Measurements from ENCODE around the gene CTSL. TPM values are rescaled to one million over a fixed set of nuclear protein-coding genes. Genes with fewer than 3 reads are reported as not detected.
A peak's percentile ranks its signal among the peaks of the same experiment; 100 is the strongest.

The CTSL gene
- total RNA-seq, 1 donor from 2014 or later = 38.6 TPM

GRCh38 chr9:87707805-87708506 lies 18.0 kb upstream of the CTSL start:
- H3K27ac Mint-ChIP-seq = no peak overlapping the region
- no peak for DNase-seq (ENCODE audit: low spot score, unreplicated experiment)
- H3K4me1 Mint-ChIP-seq (ENCODE audit: low read depth) = peaks cover 2% of the 10 kb centered on the region
- H3K36me3 Mint-ChIP-seq (ENCODE audit: insufficient read depth) = peaks cover 15% of the 10 kb centered on the region
- no peaks in the 10 kb centered on the region for H3K27me3 Mint-ChIP-seq
- TF ChIP-seq, protein P1, sequence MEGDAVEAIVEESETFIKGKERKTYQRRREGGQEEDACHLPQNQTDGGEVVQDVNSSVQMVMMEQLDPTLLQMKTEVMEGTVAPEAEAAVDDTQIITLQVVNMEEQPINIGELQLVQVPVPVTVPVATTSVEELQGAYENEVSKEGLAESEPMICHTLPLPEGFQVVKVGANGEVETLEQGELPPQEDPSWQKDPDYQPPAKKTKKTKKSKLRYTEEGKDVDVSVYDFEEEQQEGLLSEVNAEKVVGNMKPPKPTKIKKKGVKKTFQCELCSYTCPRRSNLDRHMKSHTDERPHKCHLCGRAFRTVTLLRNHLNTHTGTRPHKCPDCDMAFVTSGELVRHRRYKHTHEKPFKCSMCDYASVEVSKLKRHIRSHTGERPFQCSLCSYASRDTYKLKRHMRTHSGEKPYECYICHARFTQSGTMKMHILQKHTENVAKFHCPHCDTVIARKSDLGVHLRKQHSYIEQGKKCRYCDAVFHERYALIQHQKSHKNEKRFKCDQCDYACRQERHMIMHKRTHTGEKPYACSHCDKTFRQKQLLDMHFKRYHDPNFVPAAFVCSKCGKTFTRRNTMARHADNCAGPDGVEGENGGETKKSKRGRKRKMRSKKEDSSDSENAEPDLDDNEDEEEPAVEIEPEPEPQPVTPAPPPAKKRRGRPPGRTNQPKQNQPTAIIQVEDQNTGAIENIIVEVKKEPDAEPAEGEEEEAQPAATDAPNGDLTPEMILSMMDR (IDR thresholded peaks at IDR 0.05; ENCODE audit: unreplicated experiment) = no peak
- no peak overlapping the region for H3K4me3 Mint-ChIP-seq (ENCODE audit: low read depth)
- H3K9me3 Mint-ChIP-seq (ENCODE audit: low read depth) = no peaks in the 10 kb centered on the region

DNA sequence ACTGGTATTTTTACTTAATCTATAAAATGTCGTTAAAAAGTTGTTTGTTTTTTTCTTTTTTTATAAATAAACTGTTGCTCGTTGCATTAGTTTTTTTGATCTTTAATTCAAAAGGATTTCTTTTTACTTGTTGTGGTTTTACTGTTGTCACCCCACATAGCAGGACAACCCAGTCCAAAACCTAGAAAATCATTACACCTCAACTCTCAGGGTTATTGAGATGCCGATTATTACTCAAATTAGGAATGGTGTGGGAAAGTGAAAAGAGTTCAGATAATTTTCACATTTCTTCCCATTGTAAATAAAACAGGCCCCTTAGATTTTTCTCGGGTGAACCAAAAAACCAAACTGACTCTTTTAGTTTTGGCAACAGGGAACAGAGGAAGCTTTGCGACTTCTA lies 17.4 kb upstream of the CTSL start:
- H3K27me3 Mint-ChIP-seq = no peaks in the 10 kb centered on the region
- H3K4me3 Mint-ChIP-seq (ENCODE audit: low read depth) = no peak overlapping the region
- H3K9me3 Mint-ChIP-seq (ENCODE audit: low read depth) = no peaks in the 10 kb centered on the region
- peaks cover 2% of the 10 kb centered on the region for H3K4me1 Mint-ChIP-seq (ENCODE audit: low read depth)
- H3K36me3 Mint-ChIP-seq (ENCODE audit: insufficient read depth) = peaks cover 13% of the 10 kb centered on the region
- TF ChIP-seq, protein P1 (IDR thresholded peaks at IDR 0.05; ENCODE audit: unreplicated experiment) = no peak
- no peak for DNase-seq (ENCODE audit: low spot score, unreplicated experiment)
- no peak overlapping the region for H3K27ac Mint-ChIP-seq

- Mint-ChIP-seq H3K4me3 (ENCODE audit: low read depth) (no peak overlapping the region), H3K27me3 (no peaks in the 10 kb centered on the region), H3K4me1 (ENCODE audit: low read depth) (peaks cover 2% of the 10 kb centered on the region), H3K36me3 (ENCODE audit: insufficient read depth) (peaks cover 12% of the 10 kb centered on the region), H3K9me3 (ENCODE audit: low read depth) (no peaks in the 10 kb centered on the region), H3K27ac (no peak overlapping the region)
- TF ChIP-seq, protein P1 (IDR thresholded peaks at IDR 0.05; ENCODE audit: unreplicated experiment) = no peak
- no peak for DNase-seq (ENCODE audit: low spot score, unreplicated experiment)
These were observed 16.8 kb upstream of the CTSL start for GRCh38 chr9:87708986-87709728.

DNA sequence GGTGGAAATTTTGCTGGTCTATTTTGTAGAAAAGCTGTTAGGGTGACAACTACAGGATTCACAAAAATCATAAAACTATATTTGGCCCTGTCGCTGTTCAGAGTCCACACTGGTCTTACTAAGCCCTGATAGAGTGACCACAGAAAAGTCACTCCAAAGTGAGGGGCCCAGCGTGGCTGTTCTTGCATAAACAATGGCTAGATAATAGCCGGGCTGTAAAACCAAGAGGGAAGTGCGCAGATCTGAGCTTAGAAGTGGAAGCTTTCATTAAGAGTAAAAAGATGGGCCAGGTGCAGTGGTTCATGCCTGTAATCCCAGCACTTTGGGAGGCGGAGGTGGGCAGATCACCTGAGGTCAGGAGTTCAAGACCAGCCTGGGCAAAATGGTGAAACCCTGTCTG lies 15.5 kb upstream of the CTSL start:
- Mint-ChIP-seq H3K4me1 (ENCODE audit: low read depth) (peaks cover 6% of the 10 kb centered on the region), H3K36me3 (ENCODE audit: insufficient read depth) (peaks cover 12% of the 10 kb centered on the region), H3K27ac (no peak overlapping the region), H3K4me3 (ENCODE audit: low read depth) (no peak overlapping the region), H3K27me3 (no peaks in the 10 kb centered on the region), H3K9me3 (ENCODE audit: low read depth) (no peaks in the 10 kb centered on the region)
- no peak for DNase-seq (ENCODE audit: low spot score, unreplicated experiment)
- TF ChIP-seq, protein P1 (IDR thresholded peaks at IDR 0.05; ENCODE audit: unreplicated experiment) = no peak

DNA sequence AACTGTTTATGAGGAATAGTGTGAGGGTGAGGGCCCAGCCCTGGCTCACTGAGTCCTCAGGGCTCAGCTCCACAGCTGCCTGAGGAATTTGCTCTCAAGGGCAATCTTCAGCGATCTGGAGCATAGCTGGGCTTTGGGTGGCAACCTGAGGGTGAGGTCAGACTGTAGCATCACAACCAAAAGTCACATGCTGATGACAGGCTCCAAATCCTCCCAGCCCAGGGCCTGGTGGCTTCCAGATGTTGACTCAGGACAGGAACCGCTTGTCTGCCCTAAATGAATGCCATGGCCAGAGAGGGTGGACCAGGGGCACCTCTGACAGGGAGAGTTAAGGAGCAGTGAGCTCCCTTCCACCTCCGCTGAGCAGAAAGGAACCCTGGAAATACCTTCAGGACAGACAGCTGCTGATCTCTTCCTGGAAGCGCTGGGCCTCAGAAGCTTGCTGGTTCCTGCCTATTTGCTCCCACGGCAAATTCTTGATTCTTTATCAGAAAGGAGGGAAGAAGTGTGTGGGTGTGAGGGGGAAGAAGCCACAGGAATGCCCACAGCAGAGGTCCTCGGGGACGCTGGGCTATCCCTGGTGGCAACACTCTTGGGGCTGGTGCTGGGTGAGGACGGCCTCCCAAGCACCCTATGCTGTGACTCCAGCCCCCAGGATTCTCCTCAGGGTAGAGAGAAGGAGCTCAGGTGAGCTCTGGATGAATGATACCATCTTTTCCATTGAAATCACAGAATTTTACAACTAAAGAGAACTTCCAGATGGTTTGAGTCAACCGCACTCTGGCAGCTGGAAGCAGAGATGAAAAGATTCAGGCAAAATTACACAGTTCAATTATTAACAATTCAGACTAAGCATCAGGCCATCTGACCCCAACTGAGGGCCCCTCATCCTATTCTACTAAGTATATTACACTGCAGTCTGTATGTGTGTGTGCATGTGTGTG lies 13.8 kb upstream of the CTSL start:
- no peak for DNase-seq (ENCODE audit: low spot score, unreplicated experiment)
- Mint-ChIP-seq H3K27me3 (no peaks in the 10 kb centered on the region), H3K36me3 (ENCODE audit: insufficient read depth) (peaks cover 5% of the 10 kb centered on the region), H3K9me3 (ENCODE audit: low read depth) (no peaks in the 10 kb centered on the region), H3K4me3 (ENCODE audit: low read depth) (no peak overlapping the region), H3K4me1 (ENCODE audit: low read depth) (peaks cover 7% of the 10 kb centered on the region), H3K27ac (peak overlapping the region; percentile 52)
- TF ChIP-seq, protein P1 (IDR thresholded peaks at IDR 0.05; ENCODE audit: unreplicated experiment) = no peak

Measured in progenitor cell of endocrine pancreas (in vitro differentiated cells).